Suppressor macrophage (primary cell): ENCODE results near the gene PRCP.
"Not testable (repeated sequence)": the region's sequence is repeated elsewhere in the genome, so short reads cannot be mapped to it uniquely, and the experiment has no call there.

ENCODE experiments used
- DNase-seq, 4 experiments: peaks; one replicate each; pipeline ENCODE4 v3.0.0-alpha.2; 2020 to 2022
- total RNA-seq, 17 experiments: gene quantifications; one replicate each; lab custom pipeline; 2026; ENCODE audit warnings: mixed read lengths in 6 of 17, inconsistent platforms in 3 of 17; lab: John Stamatoyannopoulos, UW

The PRCP gene
- 79.2 to 220 (median 132) reads per million in 17 experiments for total RNA-seq

DNA sequence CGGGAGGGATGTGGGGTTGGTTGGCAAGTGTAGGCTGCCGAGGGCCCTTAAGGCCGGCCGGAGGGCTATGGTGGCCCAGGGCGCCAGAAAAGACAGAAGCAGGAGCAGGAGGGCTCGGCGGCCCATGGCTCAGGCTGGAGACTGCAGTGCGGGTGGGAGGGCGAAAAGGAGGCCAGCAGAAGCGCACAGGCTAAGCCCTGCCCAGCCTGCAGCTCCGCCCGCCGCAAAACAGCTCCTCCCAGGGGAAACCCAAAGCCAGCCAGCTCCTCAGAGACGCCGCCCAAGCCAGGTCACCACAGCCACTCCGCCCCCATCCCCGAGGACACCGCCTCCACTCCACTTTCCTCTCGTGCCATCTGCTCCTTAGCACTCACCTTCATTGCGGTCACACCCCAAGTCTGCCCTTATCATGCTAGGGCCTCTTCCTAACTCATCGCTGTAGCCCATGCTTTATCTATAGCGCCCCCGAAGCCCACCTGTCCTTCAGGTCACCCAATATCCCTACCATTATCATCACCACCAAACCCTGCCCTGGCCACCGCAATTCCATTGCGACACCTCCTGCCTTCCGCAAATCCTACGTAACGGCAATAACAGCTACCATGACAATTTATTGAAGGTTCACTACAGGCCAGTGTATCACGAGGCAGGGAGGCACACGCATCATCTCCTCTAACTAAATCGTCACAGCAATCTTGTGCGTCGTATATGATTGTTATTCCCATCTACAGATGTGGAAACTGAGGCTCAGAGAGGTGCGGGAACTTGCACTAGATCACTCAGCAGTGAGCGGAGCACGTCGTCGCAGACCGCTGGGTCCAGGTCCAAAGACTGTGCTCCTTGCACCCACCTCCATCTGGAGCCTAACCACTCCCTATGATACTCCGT lies at the start of gene PRCP:
PRCP (minus strand) TSS at position 154 of the 888 bp plus-strand sequence; CDS start at position 126, 28 bp downstream.
- DNase-seq = peak; percentile 91 to 96 (median 95)

DNA sequence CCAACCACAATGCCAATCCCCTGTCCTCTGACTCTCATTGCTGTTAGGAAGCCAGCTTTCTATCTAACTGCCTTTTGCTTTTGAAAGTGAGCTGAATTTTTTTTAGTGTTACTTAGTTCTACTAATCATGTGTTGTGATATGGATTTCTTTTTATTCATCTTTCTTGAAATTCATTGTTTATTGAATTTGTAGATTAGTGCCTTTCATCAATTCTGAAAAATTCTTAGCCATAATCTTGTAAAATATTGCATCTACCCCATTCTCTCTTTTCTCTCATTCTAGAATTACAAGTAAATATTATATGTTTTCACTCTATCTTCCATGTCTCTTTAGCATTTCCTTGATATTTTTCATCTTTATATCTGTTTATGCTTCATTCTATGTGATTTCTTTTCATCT lies 49.1 kb upstream of the PRCP start:
- no peak for DNase-seq

DNA sequence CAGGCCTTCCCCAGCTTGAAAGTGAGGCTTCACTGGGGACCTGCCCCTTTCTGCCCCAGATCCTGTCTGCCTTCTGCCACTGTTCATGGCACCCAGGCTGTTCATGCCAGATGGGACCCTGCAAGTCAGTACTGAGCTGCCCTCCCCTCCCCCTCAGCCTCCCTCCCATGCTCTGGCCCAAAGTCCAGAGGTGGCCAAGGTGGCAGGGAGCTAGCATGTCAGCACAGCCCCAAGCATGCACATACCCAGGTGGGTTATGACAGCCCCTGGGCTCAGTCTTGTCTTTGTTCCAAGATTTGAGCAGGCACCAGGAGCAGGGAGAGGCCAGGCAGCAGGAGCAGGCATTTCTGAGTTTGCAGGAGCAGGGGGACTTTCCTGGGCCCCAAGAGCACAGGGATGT lies 45.5 kb upstream of the PRCP start:
- no peak for DNase-seq

DNA sequence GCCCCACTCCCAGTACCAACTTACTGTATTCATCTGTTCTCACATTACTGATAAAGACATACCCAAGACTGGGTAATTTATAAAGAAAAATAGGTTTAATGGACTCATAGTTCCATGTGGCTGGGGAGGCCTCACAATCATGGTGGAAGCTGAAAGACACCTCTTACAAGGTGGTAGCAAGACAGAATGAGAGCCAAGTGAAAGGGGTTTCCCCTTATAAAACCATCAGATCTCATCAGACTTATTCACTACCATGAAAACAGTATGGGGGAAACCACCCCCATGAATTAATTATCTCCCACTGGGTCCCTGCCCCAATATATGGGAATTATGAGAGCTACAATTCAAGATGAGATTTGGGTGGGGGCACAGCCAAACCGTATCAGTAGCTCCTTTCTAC lies 44.8 kb upstream of the PRCP start:
- DNase-seq = not testable (repeated sequence)

DNA sequence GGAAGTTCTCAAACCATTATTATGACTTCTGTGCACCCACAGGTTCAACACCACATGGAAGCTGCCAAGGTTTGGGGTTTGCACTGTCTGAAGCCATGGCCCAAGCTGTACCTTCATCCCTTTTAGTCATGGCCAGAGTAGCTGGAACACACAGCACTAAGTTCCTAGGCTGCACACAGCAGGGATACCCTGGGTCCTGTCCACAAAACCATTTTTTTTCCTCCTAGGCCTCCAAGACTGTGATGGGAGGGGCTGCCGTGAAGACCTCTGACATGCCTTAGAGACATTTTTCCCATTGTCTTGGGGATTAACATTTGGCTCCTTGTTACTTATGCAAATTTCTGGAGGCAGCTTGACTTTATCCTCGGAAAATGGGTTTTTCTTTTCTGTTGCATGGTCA lies 44.0 kb upstream of the PRCP start:
- no peak for DNase-seq

DNA sequence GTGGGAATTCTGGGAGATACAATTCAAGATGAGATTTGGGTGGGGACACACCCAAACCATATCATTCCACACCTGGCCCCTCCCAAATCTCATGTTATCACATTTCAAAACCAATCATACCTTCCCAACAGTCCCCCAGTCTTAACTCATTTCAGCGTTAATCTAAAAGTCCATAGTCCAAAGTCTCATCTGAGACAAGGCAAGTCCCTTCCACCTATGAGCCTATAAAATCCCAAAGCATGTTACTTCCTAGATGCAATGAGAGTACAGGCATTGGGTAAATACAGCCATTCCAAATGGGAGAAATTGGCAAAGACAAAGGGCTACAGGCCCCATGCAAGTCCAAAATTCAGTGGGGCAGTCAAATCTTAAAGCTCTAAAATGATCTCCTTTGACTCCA lies 43.2 kb upstream of the PRCP start:
- not testable (repeated sequence) for DNase-seq

DNA sequence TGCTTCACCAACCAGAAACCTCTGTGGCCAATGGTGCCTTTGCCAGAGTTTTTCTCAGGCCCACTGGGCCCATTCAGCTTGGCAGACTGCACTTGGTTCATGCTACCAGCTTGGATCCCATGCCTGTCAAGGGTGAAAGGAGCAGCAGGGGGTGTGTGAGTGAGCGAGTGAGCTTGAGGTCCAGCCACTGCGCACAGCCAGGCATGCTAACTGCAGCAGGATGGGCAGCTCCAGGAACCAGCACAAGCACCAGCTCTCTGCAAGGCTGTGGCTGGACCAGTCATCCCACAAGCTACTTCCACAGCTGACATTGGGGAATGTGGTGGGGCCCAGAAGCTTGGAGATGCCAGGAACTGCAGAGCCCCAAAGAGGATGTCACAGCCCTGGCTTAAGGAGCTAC lies 42.1 kb upstream of the PRCP start:
- DNase-seq = no peak

DNA sequence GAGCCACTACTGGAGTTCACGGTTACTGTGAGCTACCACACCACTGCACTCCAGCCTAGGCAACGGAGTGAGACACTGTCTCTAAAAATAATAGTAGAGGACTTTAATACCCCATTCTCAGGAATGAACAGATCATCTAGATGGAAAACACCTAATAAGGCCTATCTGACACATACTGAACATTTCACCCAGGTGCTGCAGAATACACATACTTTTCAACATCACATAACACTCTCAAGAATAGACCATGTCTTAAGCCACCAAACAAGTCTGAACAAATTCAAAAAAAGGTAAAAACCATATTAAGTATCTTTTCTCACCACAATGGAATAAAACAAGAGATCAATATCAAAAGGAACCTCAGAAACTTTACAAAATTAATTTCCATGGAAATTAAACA lies 39.2 kb upstream of the PRCP start:
- DNase-seq = no peak

DNA sequence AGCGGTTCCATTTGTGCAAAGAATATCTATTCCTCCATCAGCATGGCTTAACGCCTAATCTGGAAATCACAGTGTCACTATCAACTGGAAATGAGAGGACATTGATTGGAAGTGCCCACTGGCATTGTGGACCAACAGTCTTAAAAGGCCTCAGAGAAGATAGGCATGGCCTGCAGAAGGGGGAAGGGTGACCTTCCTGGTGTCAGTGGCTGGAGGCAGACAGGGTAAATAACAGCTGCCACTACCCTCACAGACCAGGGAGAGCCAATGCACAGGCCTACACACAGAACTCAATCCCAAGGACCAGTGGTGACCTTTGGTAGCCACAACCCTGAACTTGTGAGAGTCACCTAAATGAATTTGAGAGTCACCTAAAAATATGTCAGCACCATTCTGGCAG lies 37.3 kb upstream of the PRCP start:
- no peak for DNase-seq

DNA sequence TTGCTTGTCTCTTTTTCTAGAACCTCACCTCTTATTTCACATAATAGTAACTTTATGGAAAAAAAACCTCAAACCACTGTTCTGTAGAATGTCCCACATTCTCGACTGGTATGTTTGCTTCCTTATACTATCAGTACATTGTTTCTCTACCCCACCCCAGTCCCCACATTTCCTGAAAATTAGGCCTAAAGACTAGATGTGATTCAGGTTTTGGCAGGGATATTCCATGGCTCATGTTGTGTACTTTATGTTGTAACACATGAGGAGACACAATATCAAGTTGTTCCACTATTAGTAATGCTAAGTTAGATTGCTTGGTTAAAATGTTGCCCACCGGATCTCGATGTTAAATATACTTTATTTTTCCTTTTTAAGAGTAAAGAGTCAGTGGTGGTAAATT lies 36.0 kb upstream of the PRCP start:
- DNase-seq = no peak

DNA sequence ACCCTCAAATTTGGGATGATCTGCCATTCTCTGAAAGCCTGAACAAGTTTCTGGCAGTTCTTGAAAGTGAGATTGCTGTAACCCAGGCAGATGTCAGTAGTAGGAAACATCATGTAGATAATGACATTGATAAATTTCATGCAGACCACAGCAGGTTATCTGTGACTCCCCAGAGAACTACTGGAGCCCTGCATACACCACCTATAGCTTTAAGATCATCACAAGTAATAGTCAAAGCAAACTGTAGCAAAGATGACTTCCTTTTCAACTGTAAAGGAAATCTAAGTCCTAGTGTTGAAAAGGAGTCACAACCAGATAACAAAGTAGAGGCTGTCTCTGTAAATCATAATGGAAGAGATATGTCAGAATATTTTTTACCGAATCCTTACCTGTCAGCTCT lies 32.3 kb upstream of the PRCP start:
- DNase-seq = no peak

DNA sequence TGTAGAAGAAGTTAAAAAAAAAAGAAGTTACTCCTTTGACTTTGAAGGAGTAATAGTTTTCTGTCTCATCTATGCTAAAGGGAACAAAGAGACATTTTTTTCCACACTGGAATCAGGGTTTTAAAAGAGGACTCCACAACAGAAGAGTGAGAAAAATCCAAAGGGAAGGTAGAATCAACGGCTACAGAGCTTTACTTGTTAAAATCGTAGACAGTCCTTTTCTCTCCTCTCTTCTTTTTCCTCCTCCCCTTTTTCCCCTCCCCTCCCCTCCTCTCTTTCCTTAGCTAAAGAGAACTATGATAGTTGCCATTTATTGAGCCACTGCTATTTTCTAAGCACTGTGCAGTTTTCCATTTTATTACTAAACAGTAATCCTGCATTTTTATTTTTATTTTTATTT lies 30.5 kb upstream of the PRCP start:
- DNase-seq = no peak

DNA sequence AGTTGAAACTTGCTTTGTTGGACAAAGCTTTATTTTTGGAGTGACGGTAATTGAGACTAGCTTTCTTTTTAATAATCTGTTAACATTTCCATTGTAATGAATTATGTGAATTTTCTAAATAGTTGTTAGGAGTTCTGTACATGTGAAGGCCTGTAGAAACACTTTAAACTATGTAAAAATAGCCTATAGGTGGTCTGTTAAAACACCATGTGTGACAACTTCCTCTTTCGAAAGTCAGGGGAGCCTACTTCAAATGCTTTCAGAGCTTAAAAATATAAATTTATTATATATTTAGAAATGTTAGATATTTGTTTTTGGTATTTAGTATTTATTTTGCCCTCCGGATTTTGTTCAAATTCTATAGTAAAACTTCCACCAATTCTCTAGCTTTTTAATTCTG lies 30.0 kb upstream of the PRCP start:
- no peak for DNase-seq

DNA sequence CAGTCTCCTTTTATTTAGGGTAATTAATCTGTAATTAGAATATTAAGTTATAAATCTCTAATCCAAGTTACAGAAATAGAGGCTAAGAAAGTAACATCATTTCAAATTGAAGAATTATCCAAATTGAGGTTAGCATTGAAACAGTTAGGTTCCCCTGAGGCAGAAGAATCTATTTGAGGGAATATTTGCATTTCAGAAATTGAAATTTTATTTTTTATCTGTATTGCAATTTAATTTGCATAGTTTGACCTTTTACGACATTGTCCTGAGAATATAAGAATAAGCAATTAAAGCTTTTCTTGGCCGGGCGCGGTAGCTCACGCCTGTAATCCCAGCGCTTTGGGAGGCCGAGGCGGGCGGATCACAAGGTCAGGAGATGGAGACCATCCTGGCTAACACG lies 28.9 kb upstream of the PRCP start:
- DNase-seq = no peak

DNA sequence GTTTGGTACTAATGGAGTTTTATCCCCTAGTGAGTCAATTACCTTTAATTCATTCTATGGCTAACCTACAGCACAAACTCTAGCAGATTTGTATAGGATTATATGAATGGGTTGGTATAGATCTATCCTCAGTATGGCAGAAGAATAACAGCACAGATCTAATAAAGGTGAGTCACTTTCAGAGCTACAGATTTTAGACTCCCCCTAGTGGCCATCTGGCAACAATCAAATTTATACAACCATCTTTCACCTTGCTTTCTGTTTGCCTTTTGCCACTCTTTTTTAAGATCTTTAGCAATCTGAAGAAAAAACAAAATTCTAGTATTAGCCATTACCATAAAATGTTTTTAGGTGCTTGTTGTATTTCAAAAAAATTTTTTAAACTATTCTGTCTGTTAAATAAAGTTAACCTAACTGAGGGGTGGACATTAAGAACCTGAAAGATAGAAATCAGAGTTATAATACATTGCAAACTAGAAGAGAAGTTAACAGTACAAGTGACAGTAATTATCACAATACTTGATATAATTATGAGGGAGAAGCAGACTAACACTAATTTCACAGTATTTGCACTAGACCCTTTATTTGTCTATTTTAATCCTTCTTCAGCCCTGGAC lies 27.1 kb upstream of the PRCP start:
- peak; percentile 25 to 80 (median 62) for DNase-seq

DNA sequence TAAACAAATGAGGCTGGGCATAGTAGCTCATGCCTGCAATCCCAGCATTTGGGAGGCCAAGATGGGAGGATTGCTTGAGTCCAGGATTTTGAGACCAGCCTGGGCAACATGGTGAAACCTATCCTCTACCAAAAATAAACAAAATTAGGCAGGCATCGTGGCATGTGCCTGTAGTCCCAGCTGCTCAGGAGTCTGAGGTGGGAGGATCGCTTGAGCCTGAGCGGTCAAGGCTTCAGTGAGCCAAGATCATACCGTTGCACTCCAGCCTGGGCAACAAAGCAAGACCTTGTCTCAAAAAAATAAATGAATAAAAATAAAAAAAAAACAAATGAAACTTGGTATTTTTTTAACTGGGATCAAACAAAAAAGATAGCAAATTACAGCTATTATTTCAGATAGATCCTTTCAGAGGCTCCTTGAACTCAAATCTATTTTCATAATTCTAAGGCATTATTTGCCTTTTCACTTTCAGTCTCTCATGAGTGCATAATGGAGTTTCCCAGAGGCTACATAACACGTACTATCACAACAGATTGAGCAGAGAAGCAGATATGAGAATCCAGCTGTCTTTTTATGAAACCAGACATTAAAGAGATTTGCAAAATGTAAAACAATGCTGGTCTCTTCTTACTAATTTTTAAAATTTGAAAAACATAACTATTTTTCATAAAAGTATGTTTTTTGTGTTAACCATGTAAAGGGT lies 24.4 kb upstream of the PRCP start:
- DNase-seq = no peak

DNA sequence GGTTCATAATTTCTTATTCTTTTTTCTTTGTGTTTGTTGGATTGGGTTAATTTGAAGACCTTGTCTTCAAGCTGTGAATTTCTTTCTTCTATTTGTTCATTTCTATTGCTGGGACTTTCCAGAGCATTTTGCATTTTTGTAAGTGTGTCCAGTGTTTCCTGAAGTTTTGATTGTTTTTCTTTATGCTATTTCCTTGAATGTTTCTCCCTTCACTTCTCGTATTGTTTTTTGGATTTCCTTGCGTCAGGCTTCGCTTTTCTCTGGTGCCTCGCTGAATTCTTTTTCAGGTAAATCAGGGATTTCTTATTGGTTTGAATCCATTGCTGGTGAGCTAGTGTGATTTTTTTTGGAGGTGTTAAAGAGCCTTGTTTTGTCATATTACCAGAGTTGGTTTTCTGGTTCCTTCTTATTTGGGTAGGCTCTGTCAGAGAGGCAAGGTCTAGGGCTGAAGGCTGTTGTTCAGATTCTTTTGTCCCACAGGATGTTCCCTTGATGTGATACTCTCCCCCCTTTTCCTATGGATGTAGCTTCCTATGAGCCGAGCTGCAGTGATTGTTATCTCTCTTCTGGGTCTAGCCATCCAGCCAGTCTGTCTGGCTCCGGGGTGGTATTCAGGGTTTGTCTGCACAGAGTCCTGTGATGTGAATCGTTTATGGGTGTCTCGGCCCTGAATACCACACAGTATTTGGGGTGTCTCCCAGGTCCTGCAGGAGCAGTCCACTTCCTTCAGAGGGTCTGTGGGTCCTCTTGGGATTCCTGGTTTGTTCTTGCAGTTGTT lies 22.4 kb upstream of the PRCP start:
- not testable (repeated sequence) for DNase-seq

DNA sequence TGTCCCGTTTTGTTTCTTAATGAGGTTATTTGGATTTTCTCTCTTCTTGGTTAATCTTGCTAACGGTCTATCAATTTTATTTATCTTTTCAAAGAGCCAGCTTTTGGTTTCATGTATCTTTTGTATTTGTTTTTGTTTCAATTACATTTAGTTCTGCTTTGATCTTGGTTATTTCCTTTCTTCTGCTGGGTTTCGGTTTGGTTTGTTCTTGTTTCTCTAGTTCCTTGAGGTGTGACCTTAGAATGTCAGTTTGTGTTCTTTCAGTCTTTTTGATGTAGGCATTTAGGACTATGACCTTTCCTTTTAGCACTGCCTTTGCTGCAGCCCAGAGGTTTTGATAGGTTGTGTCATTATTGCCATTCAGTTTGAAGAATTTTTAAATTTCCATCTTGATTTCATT lies 20.0 kb upstream of the PRCP start:
- peak in 1 of 4 experiments; percentile 7 for DNase-seq

DNA sequence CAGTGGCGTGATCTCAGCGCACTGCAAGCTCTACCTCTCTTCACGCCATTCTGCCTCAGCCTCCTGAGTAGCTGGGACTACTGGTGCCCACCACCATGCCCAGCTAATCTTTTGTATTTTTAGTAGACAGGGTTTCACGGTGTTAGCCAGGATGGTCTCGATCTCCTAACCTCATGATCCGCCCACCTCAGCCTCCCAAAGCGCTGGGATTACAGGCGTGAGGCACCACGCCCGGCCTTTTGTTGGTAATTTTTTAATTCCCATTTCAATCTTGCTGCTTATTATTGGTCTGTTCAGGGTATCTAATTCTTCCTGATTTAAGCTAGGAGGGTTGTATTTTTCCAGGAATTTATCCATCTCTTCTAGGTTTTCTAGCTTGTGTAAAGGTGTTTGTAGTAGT lies 19.6 kb upstream of the PRCP start:
- not testable (repeated sequence) for DNase-seq

DNA sequence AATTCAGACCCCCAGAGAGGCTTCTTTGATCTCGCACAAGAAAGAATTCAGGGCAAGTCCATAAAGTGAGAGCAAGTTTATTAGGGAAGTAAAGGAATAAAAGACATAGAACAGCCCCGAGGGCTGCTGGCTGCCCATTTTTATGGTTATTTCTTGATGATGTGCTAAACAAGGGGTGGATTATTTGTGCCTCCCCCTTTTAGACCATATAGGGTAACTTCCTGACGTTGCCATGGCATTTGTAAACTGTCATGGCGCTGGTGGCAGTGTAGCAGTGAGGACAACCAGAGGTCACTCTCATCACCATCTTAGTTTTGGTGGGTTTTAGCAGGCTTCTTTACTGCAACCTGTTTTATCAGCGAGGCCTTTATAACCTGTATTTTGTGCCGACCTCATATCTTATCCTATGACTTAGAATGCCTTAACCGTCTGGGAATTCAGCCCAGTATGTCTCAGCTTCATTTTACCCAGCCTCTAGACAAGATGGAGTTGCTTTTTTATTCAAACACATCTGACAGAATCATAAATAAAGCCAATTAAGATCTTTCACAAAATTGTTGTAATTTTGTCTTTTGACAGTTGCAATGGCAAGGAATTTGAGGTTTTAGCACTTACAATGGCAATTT lies 8.9 kb upstream of the PRCP start:
- DNase-seq = no peak

DNA sequence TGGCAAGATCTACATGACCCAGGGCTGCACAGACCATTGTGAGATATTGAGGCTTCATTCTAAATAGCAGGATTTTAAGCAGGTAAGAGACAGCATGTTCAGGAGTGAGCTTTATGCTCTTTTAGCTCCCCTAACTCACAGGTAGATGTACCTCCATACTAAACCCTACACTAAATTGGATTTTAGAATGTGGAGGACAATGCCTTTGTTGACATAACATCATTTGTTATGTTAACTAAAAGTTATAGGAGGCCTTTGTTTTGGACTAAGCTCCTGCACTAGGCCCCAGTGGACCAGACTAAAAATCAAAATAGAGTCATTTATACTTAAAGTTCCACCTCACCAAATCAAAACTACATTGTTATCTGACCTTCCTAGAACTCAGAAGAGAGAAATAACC lies 8.1 kb upstream of the PRCP start:
- no peak for DNase-seq

DNA sequence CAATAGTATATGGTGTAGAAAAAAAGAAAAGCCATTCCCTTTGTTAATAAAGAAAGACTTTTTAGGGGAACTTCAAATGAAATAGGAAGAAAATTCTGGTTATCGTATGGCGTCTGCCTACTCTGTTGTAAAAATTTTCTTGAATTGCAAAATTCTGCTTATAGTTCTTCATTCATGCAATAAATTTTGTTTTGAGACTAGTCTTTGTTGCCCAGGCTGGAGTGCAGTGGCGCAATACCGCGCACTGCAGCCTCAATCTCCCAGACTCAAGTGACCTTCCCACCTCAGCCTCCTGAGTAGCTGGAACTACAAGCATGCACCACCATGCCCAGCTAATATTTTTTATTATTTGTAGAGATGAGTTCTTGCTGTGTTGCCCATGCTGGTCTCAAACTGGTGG lies 7.1 kb upstream of the PRCP start:
- DNase-seq = peak; percentile 58 to 79 (median 76)
